GM12878 (cell line): Measurements from ENCODE around the gene CFAP74. TPM values are rescaled to one million over a fixed set of nuclear protein-coding genes. Genes with fewer than 3 reads are reported as not detected.

Experiments used
- ATAC-seq: fragments of 200-7000 bp; cut with Tn5 transposase; 3 replicates; pipeline ENCODE4 v1.9.1; 2020; ENCODE audit warnings: mild to moderate bottlenecking, moderate library complexity
- BruUV-seq: library from RNA; stranded (reverse); fragments of 400-500 nt; replicated peaks from 2 replicates; lab custom pipeline; 2021; lab: Mats Ljungman, UMichigan
- CTCF ChIA-PET: fragments of 300-600 bp; sonication (Branson Sonifier 250); formaldehyde crosslinking; extraction: SDS; loops from one replicate; lab custom pipeline; 2021; ENCODE audit warnings: inconsistent platforms; lab: Yijun Ruan, JAX
- POLR2A ChIA-PET: fragments of 350-600 bp; formaldehyde crosslinking; extraction: SDS; loops from one replicate; lab custom pipeline; 2021; ENCODE audit warnings: inconsistent platforms; lab: Charles Lee
- RAD21 ChIA-PET: fragments of 300-600 bp; sonication (Branson Sonifier 250); formaldehyde crosslinking; loops from one replicate; lab custom pipeline; 2023; ENCODE audit warnings: antibody characterized with exemption; ENCODE audit not compliant: unreplicated experiment; lab: Charles Lee
- SMC1A ChIA-PET: fragments of 300-600 bp; sonication (Branson Sonifier 250); formaldehyde crosslinking; loops from one replicate; lab custom pipeline; 2023; ENCODE audit not compliant: unreplicated experiment, uncharacterized antibody; lab: Charles Lee
- DNase-seq: peaks from one replicate; pipeline ENCODE4 v3.0.0-alpha.2; 2011; ENCODE audit warnings: low read depth, low spot score
- FAIRE-seq: peaks from 3 replicates; lab custom pipeline; 2011; peaks lifted over from hg19 to GRCh38; lab: Jason Lieb, UNC
- H2AFZ ChIP-seq: 2 replicates; pipeline ENCODE4 v1.6.0; 2011; ENCODE audit warnings: low read depth, low read length, control low read depth; ENCODE audit not compliant: control insufficient read depth
- H3K27ac ChIP-seq: 2 replicates; pipeline ENCODE4 v1.5.1; 2011; ENCODE audit warnings: control low read depth; ENCODE audit not compliant: control insufficient read depth, insufficient read depth
- H3K27me3 ChIP-seq, 2 experiments: replicated peaks in 1 of 2; 2 replicates each; pipeline versions ENCODE4 v1.6.0 to v1.6.1; 2011; ENCODE audit warnings: low read length in 1 of 2; ENCODE audit not compliant: control insufficient read depth in 2 of 2, insufficient read depth in 2 of 2
- H3K36me3 ChIP-seq, 2 experiments: 2 replicates each; pipeline ENCODE4 v1.5.1; 2011; ENCODE audit warnings: low read length in 1 of 2; ENCODE audit not compliant: control insufficient read depth in 2 of 2, insufficient read depth in 2 of 2
- H3K4me1 ChIP-seq: 2 replicates; pipeline ENCODE4 v1.6.1; 2011; ENCODE audit warnings: mild to moderate bottlenecking, low read length, moderate library complexity, mixed read lengths; ENCODE audit not compliant: control insufficient read depth, insufficient read depth
- H3K4me2 ChIP-seq: 2 replicates; pipeline ENCODE4 v1.6.0; 2011; ENCODE audit warnings: control low read depth; ENCODE audit not compliant: control insufficient read depth, insufficient read depth
- H3K4me3 ChIP-seq: fragments of 200-600 bp; sonication (generic); 2 replicates; pipeline ENCODE4 v1.5.1; 2016
- H3K79me2 ChIP-seq: 2 replicates; pipeline ENCODE4 v1.6.0; 2011; ENCODE audit warnings: low read length; ENCODE audit not compliant: control insufficient read depth, insufficient read depth
- H3K9ac ChIP-seq: 2 replicates; pipeline ENCODE4 v1.8.0; 2011; ENCODE audit warnings: low read length, control low read depth, mixed read lengths; ENCODE audit not compliant: control insufficient read depth, insufficient read depth
- H3K9me3 ChIP-seq: replicated peaks from 3 replicates; pipeline ENCODE4 v1.5.1; 2011; ENCODE audit warnings: mild to moderate bottlenecking, low read length; ENCODE audit not compliant: control insufficient read depth, insufficient read depth
- H4K20me1 ChIP-seq: 2 replicates; pipeline ENCODE4 v1.6.0; 2011; ENCODE audit not compliant: control insufficient read depth, insufficient read depth
- RB1 ChIP-seq: fragments of 450-650 bp; formaldehyde crosslinking; IDR thresholded peaks from 2 replicates; pipeline ENCODE4 v1.6.1; 2017; ENCODE audit warnings: mild to moderate bottlenecking, borderline replicate concordance
- WGBS: methylation state at CpG from one replicate; pipeline ENCODE4 v1.1.6; 2016; ENCODE audit warnings: low lambda C conversion rate; ENCODE audit not compliant: insufficient replicate concordance, insufficient coverage; ENCODE audit errors: missing lambda C conversion rate; 5-methylcytosine and 5-hydroxymethylcytosine counted together
- in situ Hi-C: fragments of 300-500 bp; cut with MboI; formaldehyde crosslinking; loops from 9 replicates; pipeline ENCODE4 v1.14.3; 2018; ENCODE audit warnings: mixed read lengths
- intact Hi-C: fragments of 100-400 bp; cut with micrococcal nuclease; formaldehyde crosslinking; loops from one replicate; pipeline ENCODE4 v1.14.2; 2022; ENCODE audit not compliant: unreplicated experiment
- polyA plus RNA-seq, 11 experiments: library from polyadenylated mRNA; depleted of rRNA in 4 of 11; unstranded in 6 of 11; stranded (reverse) in 5 of 11; fragments of >200 nt; fragmentation: Nextera tagmentation in 4 of 11; fragmentation: Illumina TruSeq in 1 of 11; extraction: Ambion mirVana in 4 of 11; extraction: Trizol in 1 of 11; gene quantifications; 1 replicate in 1 of 11; 2 replicates in 10 of 11; pipeline versions ENCODE4 v1.2.1 to v1.2.3, GENCODE V29; 2011 to 2016; ENCODE audit warnings: inconsistent platforms in 2 of 11, missing spikeins in 2 of 11, low read depth in 1 of 11
- total RNA-seq, 4 experiments: library from RNA; depleted of rRNA in 3 of 4; stranded (reverse); fragments of >200 nt in 3 of 4; fragmentation: Illumina TruSeq in 1 of 4; extraction: Trizol in 1 of 4; gene quantifications; 2 replicates each; pipeline versions ENCODE4 v1.2.1 to v1.2.3, GENCODE V29; 2013 to 2021
- TF ChIP-seq, protein P1 (sequence below): fragments of 450-650 bp; IDR thresholded peaks from 2 replicates; pipeline ENCODE4 v1.6.1; 2017; ENCODE audit warnings: mild to moderate bottlenecking, moderate library complexity
- TF ChIP-seq, protein P2 (sequence below): fragments of 450-650 bp; IDR thresholded peaks from 2 replicates; pipeline ENCODE4 v1.6.1; 2017; ENCODE audit warnings: low read depth, mild to moderate bottlenecking, moderate library complexity

CFAP74 gene
- total and polyA plus RNA-seq, 10 of the 15 experiments (the other 5 are each of a cell fraction or from before 2014, with no cell fraction given): 0.01 TPM; not detected in 9

DNA sequence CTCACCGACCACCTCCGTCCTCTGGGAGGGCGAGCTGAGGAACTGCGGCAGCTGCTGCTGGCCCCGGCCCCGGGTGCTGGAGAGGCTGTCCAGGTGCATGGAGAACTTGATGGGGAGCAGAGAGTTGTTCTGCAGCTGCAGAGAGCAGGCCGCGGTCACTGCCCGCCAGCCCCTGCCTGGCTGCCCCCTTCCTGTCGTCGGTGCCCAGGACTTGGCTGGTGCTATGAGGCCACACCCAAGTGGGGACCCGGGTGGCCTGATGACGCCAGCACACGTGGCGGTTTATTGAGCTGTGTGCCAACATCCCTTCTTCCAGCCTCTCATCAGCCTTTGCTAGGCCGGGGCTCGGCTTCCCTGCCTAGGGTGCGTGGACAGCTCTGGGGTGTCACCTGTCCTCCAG, 79.2 kb downstream of the CFAP74 start (continued):
- TF ChIP-seq, protein P1, sequence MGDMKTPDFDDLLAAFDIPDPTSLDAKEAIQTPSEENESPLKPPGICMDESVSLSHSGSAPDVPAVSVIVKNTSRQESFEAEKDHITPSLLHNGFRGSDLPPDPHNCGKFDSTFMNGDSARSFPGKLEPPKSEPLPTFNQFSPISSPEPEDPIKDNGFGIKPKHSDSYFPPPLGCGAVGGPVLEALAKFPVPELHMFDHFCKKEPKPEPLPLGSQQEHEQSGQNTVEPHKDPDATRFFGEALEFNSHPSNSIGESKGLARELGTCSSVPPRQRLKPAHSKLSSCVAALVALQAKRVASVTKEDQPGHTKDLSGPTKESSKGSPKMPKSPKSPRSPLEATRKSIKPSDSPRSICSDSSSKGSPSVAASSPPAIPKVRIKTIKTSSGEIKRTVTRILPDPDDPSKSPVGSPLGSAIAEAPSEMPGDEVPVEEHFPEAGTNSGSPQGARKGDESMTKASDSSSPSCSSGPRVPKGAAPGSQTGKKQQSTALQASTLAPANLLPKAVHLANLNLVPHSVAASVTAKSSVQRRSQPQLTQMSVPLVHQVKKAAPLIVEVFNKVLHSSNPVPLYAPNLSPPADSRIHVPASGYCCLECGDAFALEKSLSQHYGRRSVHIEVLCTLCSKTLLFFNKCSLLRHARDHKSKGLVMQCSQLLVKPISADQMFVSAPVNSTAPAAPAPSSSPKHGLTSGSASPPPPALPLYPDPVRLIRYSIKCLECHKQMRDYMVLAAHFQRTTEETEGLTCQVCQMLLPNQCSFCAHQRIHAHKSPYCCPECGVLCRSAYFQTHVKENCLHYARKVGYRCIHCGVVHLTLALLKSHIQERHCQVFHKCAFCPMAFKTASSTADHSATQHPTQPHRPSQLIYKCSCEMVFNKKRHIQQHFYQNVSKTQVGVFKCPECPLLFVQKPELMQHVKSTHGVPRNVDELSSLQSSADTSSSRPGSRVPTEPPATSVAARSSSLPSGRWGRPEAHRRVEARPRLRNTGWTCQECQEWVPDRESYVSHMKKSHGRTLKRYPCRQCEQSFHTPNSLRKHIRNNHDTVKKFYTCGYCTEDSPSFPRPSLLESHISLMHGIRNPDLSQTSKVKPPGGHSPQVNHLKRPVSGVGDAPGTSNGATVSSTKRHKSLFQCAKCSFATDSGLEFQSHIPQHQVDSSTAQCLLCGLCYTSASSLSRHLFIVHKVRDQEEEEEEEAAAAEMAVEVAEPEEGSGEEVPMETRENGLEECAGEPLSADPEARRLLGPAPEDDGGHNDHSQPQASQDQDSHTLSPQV: no peak
- no peak for TF ChIP-seq RB1

DNA sequence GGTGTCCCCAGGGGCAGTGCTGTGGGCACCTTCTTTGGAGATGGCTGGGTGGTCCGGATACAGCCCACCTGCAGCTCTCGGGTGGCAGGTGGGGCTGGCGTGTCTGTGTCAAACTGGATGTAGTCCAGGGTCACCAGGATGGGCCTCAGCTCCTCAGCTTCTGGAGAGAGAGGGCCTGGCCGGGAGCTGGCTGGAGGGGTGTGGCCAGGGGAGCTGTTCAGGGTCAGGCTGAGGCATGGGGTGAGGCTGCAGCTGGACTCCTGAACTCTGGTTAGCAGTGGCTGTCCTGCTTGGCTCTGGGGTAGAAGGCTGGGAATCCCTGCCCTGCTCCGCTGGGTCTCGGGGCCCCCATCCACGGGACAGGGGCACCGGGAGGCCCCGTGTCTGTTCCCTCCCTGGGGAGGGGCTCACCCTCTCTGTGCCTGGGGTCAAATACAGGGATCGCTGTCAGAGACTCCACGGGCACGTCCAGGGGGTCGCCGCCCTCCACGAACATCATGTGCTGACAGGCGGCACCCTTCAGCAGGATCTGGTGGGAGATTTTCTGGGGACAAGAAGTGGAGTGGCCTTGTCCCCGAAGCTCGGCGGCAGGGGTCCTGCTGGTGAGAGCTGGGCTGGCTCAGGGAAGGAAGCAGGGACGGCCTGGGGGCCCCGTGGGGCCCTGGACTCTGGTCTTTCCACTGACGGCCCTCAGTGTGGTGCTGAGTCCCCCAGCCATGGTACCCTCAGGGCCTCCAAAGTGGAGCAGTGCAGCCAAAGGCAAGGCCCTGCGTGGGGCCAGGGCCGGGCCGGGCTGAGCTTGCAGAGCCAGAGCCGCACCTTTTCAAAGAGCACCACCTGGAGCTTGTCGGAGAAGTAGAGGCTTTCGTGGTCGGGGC, 80.4 kb downstream of the CFAP74 start:
- Histone ChIP-seq H3K4me3 (no peak overlapping the region), H3K79me2 (no peaks in the 10 kb centered on the region)
- TF ChIP-seq, protein P2, sequence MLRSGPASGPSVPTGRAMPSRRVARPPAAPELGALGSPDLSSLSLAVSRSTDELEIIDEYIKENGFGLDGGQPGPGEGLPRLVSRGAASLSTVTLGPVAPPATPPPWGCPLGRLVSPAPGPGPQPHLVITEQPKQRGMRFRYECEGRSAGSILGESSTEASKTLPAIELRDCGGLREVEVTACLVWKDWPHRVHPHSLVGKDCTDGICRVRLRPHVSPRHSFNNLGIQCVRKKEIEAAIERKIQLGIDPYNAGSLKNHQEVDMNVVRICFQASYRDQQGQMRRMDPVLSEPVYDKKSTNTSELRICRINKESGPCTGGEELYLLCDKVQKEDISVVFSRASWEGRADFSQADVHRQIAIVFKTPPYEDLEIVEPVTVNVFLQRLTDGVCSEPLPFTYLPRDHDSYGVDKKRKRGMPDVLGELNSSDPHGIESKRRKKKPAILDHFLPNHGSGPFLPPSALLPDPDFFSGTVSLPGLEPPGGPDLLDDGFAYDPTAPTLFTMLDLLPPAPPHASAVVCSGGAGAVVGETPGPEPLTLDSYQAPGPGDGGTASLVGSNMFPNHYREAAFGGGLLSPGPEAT: no peak
- TF ChIP-seq, all 136 proteins: peak for 0
- Histone ChIP-seq H3K27me3 (no peaks in the 10 kb centered on the region), H3K9ac (no peak overlapping the region), H3K9me3 (no peaks in the 10 kb centered on the region; the same call in 2 of the 3 replicates), H2AFZ (no peak overlapping the region), H3K27ac (no peak overlapping the region), H4K20me1 (no peaks in the 10 kb centered on the region), H3K4me1 (peaks cover 7% of the 10 kb centered on the region), H3K36me3 (no peaks in the 10 kb centered on the region), H3K4me2 (no peak overlapping the region)
- no TSS peak for BruUV-seq
- CTCF ChIA-PET: no interaction called here
- DNase-seq (no peak), FAIRE-seq (no peak), ATAC-seq (no peak)
- POLR2A ChIA-PET: no interaction called here
- SMC1A ChIA-PET: no interaction called here
- RAD21 ChIA-PET: no interaction called here
- WGBS: 44% methylated on average over 29 of the region's 29 CpGs
- in situ Hi-C loops (no loop called here), intact Hi-C loops (no loop called here)
